ENCODE results near the gene WDR74. TPM values are rescaled to one million over a fixed set of nuclear protein-coding genes. Genes with fewer than 3 reads are reported as not detected.

Gene WDR74
- total RNA-seq, 1 donor from 2014 or later = 42.1 TPM

- peaks cover 24% of the 10 kb centered on the region for H3K4me1 Mint-ChIP-seq (ENCODE audit: unreplicated experiment)
- peaks cover 29% of the 10 kb centered on the region for H3K36me3 Mint-ChIP-seq (ENCODE audit: unreplicated experiment)
- no peak for DNase-seq (ENCODE audit: extremely low spot score, unreplicated experiment)
Measured at GRCh38 chr11:62804310-62805075, 34.9 kb downstream of the WDR74 start.

GRCh38 chr11:62801071-62801470, 38.3 kb downstream of the WDR74 start:
- no peak for TF ChIP-seq CTCF (IDR thresholded peaks at IDR 0.05)
- no peak for DNase-seq (ENCODE audit: extremely low spot score, unreplicated experiment)
- Mint-ChIP-seq H3K27me3 (ENCODE audit: unreplicated experiment) (no peaks in the 10 kb centered on the region), H3K36me3 (ENCODE audit: unreplicated experiment) (peaks cover 49% of the 10 kb centered on the region), H3K4me3 (ENCODE audit: unreplicated experiment) (no peak overlapping the region), H3K9me3 (ENCODE audit: unreplicated experiment) (no peaks in the 10 kb centered on the region), H3K4me1 (ENCODE audit: unreplicated experiment) (peaks cover 17% of the 10 kb centered on the region), H3K27ac (ENCODE audit: unreplicated experiment) (no peak overlapping the region)

More at GRCh38 chr11:62804310-62805075, 34.9 kb downstream of the WDR74 start:
- Mint-ChIP-seq H3K27me3 (ENCODE audit: unreplicated experiment) (no peaks in the 10 kb centered on the region), H3K4me3 (ENCODE audit: unreplicated experiment) (peak overlapping the region; percentile 98), H3K9me3 (ENCODE audit: unreplicated experiment) (no peaks in the 10 kb centered on the region), H3K27ac (ENCODE audit: unreplicated experiment) (peak overlapping the region; percentile 98)
- no peak for TF ChIP-seq CTCF (IDR thresholded peaks at IDR 0.05)

GRCh38 chr11:62799486-62799885, 39.9 kb downstream of the WDR74 start:
- Mint-ChIP-seq H3K4me1 (ENCODE audit: unreplicated experiment) (peaks cover 15% of the 10 kb centered on the region), H3K9me3 (ENCODE audit: unreplicated experiment) (no peaks in the 10 kb centered on the region), H3K27ac (ENCODE audit: unreplicated experiment) (no peak overlapping the region), H3K4me3 (ENCODE audit: unreplicated experiment) (no peak overlapping the region), H3K36me3 (ENCODE audit: unreplicated experiment) (peaks cover 61% of the 10 kb centered on the region), H3K27me3 (ENCODE audit: unreplicated experiment) (no peaks in the 10 kb centered on the region)
- no peak for TF ChIP-seq CTCF (IDR thresholded peaks at IDR 0.05)
- DNase-seq (ENCODE audit: extremely low spot score, unreplicated experiment) = no peak

GRCh38 chr11:62796281-62796680, 43.1 kb downstream of the WDR74 start:
- Mint-ChIP-seq H3K4me1 (ENCODE audit: unreplicated experiment) (peaks cover 11% of the 10 kb centered on the region), H3K36me3 (ENCODE audit: unreplicated experiment) (peaks cover 54% of the 10 kb centered on the region), H3K9me3 (ENCODE audit: unreplicated experiment) (no peaks in the 10 kb centered on the region), H3K27ac (ENCODE audit: unreplicated experiment) (no peak overlapping the region), H3K27me3 (ENCODE audit: unreplicated experiment) (no peaks in the 10 kb centered on the region), H3K4me3 (ENCODE audit: unreplicated experiment) (no peak overlapping the region)
- no peak for DNase-seq (ENCODE audit: extremely low spot score, unreplicated experiment)
- no peak for TF ChIP-seq CTCF (IDR thresholded peaks at IDR 0.05)

GRCh38 chr11:62794201-62794775, 45.1 kb downstream of the WDR74 start:
- no peak for TF ChIP-seq CTCF (IDR thresholded peaks at IDR 0.05)
- H3K36me3 Mint-ChIP-seq (ENCODE audit: unreplicated experiment) = peaks cover 42% of the 10 kb centered on the region

More at GRCh38 chr11:62794201-62794775, 45.1 kb downstream of the WDR74 start:
- no peaks in the 10 kb centered on the region for H3K9me3 Mint-ChIP-seq (ENCODE audit: unreplicated experiment)
- peaks cover 28% of the 10 kb centered on the region for H3K4me1 Mint-ChIP-seq (ENCODE audit: unreplicated experiment)
- H3K27ac Mint-ChIP-seq (ENCODE audit: unreplicated experiment) = peak overlapping the region; percentile 10
- DNase-seq (ENCODE audit: extremely low spot score, unreplicated experiment) = no peak
- no peaks in the 10 kb centered on the region for H3K27me3 Mint-ChIP-seq (ENCODE audit: unreplicated experiment)
- no peak overlapping the region for H3K4me3 Mint-ChIP-seq (ENCODE audit: unreplicated experiment)

Data from osteocyte (in vitro differentiated cells).